ENCODE measurements around the gene FANCM.
"Not testable (repeated sequence)": the region's sequence is repeated elsewhere in the genome, so short reads cannot be mapped to it uniquely, and the experiment has no call there.

DNA sequence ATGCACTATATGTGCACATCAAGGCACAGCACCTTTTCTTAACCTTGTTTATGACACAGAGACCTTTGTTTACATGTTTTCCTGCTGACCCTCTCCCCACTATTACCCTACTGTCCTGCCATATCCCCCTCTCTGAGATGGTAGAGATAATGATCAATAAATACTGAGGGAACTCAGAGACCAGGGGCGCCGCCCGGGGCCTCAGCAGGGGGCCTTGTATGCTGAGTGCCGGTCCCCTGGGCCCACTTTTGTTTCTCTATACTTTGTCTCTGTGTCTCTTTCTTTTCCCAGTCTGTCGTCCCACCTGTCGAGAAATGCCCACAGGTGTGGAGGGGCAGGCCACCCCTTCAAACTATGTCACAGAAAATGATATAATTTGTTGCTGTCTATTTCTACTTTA is 78.6 kb downstream of the FANCM start:
- not testable (repeated sequence) for TF ChIP-seq POLR2AphosphoS5, EP300 (IDR thresholded peaks at IDR 0.05)
- TF ChIP-seq, protein P1, sequence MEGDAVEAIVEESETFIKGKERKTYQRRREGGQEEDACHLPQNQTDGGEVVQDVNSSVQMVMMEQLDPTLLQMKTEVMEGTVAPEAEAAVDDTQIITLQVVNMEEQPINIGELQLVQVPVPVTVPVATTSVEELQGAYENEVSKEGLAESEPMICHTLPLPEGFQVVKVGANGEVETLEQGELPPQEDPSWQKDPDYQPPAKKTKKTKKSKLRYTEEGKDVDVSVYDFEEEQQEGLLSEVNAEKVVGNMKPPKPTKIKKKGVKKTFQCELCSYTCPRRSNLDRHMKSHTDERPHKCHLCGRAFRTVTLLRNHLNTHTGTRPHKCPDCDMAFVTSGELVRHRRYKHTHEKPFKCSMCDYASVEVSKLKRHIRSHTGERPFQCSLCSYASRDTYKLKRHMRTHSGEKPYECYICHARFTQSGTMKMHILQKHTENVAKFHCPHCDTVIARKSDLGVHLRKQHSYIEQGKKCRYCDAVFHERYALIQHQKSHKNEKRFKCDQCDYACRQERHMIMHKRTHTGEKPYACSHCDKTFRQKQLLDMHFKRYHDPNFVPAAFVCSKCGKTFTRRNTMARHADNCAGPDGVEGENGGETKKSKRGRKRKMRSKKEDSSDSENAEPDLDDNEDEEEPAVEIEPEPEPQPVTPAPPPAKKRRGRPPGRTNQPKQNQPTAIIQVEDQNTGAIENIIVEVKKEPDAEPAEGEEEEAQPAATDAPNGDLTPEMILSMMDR (IDR thresholded peaks at IDR 0.05) = not testable (repeated sequence)
